ENCODE measurements around the gene CX3CR1.
"Not testable (repeated sequence)": the region's sequence is repeated elsewhere in the genome, so short reads cannot be mapped to it uniquely, and the experiment has no call there.

CX3CR1 gene

GRCh38 chr3:39241561-39241960, 38.3 kb downstream of the CX3CR1 start:
- no peak for DNase-seq (ENCODE audit: low read depth)
- no peak for TF ChIP-seq CTCF (conservative IDR thresholded peaks at IDR 0.05; ENCODE audit: low read depth, low read length)
- H3K4me3 ChIP-seq (ENCODE audit: low read depth, low read length) = no peak overlapping the region

- H3K4me3 ChIP-seq (ENCODE audit: low read depth, low read length) = no peak overlapping the region
- DNase-seq (ENCODE audit: low read depth) = no peak
- TF ChIP-seq CTCF (conservative IDR thresholded peaks at IDR 0.05; ENCODE audit: low read depth, low read length) = no peak
Measured at GRCh38 chr3:39237027-39237426, 42.8 kb downstream of the CX3CR1 start.

GRCh38 chr3:39234651-39235050, 45.2 kb downstream of the CX3CR1 start:
- no peak for TF ChIP-seq CTCF (conservative IDR thresholded peaks at IDR 0.05; ENCODE audit: low read depth, low read length)
- H3K4me3 ChIP-seq (ENCODE audit: low read depth, low read length) = no peak overlapping the region
- DNase-seq (ENCODE audit: low read depth) = no peak

- no peak for TF ChIP-seq CTCF (conservative IDR thresholded peaks at IDR 0.05; ENCODE audit: low read depth, low read length)
- no peak for DNase-seq (ENCODE audit: low read depth)
- no peak overlapping the region for H3K4me3 ChIP-seq (ENCODE audit: low read depth, low read length)
Measured at GRCh38 chr3:39232859-39233258, 47.0 kb downstream of the CX3CR1 start.

GRCh38 chr3:39230453-39230852, 49.4 kb downstream of the CX3CR1 start:
- TF ChIP-seq CTCF (conservative IDR thresholded peaks at IDR 0.05; ENCODE audit: low read depth, low read length) = no peak
- DNase-seq (ENCODE audit: low read depth) = no peak

GRCh38 chr3:39228496-39228895, 51.3 kb downstream of the CX3CR1 start:
- no peak overlapping the region for H3K4me3 ChIP-seq (ENCODE audit: low read depth, low read length)
- no peak for TF ChIP-seq CTCF (conservative IDR thresholded peaks at IDR 0.05; ENCODE audit: low read depth, low read length)
- no peak for DNase-seq (ENCODE audit: low read depth)

More at GRCh38 chr3:39230453-39230852, 49.4 kb downstream of the CX3CR1 start:
- no peak overlapping the region for H3K4me3 ChIP-seq (ENCODE audit: low read depth, low read length)

GRCh38 chr3:39227596-39227995, 52.2 kb downstream of the CX3CR1 start:
- not testable (repeated sequence) for DNase-seq (ENCODE audit: low read depth); H3K4me3 ChIP-seq (ENCODE audit: low read depth, low read length)
